DMS114 treated with DMSO at 0.1 percent for 48 hours (cell line): Measurements from ENCODE around the gene STIMATE.

Experiments
- DNase-seq: peaks from one replicate; lab custom pipeline; 2025; ENCODE audit not compliant: unreplicated experiment; lab: John Stamatoyannopoulos, UW

STIMATE gene

GRCh38 chr3:52843108-52843865 lies 54.1 kb downstream of the STIMATE start:
- no peak for DNase-seq

- DNase-seq: no peak
Observed at GRCh38 chr3:52842424-52842823, 54.9 kb downstream of the STIMATE start.

- DNase-seq: no peak
Observed at GRCh38 chr3:52841981-52842340, 55.4 kb downstream of the STIMATE start.

GRCh38 chr3:52841211-52841980 lies 56.0 kb downstream of the STIMATE start:
- no peak for DNase-seq

- no peak for DNase-seq
Observed at GRCh38 chr3:52839892-52840545, 57.3 kb downstream of the STIMATE start.

GRCh38 chr3:52839268-52839575 lies 58.1 kb downstream of the STIMATE start:
- no peak for DNase-seq

- no peak for DNase-seq
Observed at GRCh38 chr3:52838561-52839267, 58.6 kb downstream of the STIMATE start.

GRCh38 chr3:52836986-52837385 lies 60.4 kb downstream of the STIMATE start:
- no peak for DNase-seq

- no peak for DNase-seq
Observed at GRCh38 chr3:52836471-52836845, 60.9 kb downstream of the STIMATE start.

- no peak for DNase-seq
Observed at GRCh38 chr3:52835766-52836470, 61.4 kb downstream of the STIMATE start.

GRCh38 chr3:52834871-52835501 lies 62.4 kb downstream of the STIMATE start, which contains the start of gene MUSTN1:
Gene MUSTN1 (minus strand): TSS chr3:52835019. CDS start chr3:52834948, 71 bp downstream.
- no peak for DNase-seq

GRCh38 chr3:52833202-52833601 lies 64.1 kb downstream of the STIMATE start:
- no peak for DNase-seq

GRCh38 chr3:52831500-52832301 lies 65.6 kb downstream of the STIMATE start:
- no peak for DNase-seq

GRCh38 chr3:52830535-52831258 lies 66.7 kb downstream of the STIMATE start, which contains the start of gene ITIH4:
Gene ITIH4 (minus strand): TSS chr3:52830672. CDS start chr3:52830642, 30 bp downstream.
- DNase-seq: no peak

GRCh38 chr3:52829906-52830463 lies 67.4 kb downstream of the STIMATE start:
- no peak for DNase-seq

GRCh38 chr3:52829482-52829881 lies 67.9 kb downstream of the STIMATE start:
- no peak for DNase-seq

- DNase-seq: no peak
Observed at GRCh38 chr3:52827866-52828376, 69.4 kb downstream of the STIMATE start.

GRCh38 chr3:52827441-52827840 lies 69.9 kb downstream of the STIMATE start:
- no peak for DNase-seq
